Coronary artery (tissue), 2 donors: ENCODE data around the gene OR51Q1.

Experiments
- DNase-seq: peaks from one replicate; pipeline ENCODE4 v3.0.0-alpha.2; 2017; ENCODE audit warnings: low spot score
- H3K27ac ChIP-seq, 2 donors: fragments of 200-600 bp; sonication (generic); one replicate each; pipeline ENCODE4 v1.5.1; 2016 to 2019
- H3K4me3 ChIP-seq: fragments of 200-600 bp; sonication (generic); 2 replicates; pipeline ENCODE4 v1.5.1; 2016; ENCODE audit warnings: mild to moderate bottlenecking, moderate library complexity
- CTCF ChIP-seq: fragments of 200-600 bp; sonication (generic); IDR thresholded peaks from one replicate; pipeline ENCODE4 v1.5.1; 2019; ENCODE audit warnings: antibody characterized with exemption

The OR51Q1 gene

GRCh38 chr11:5405173-5405572 is 16.7 kb upstream of the OR51Q1 start:
- H3K27ac ChIP-seq = no peak overlapping the region
- no peak for TF ChIP-seq CTCF

GRCh38 chr11:5420993-5421392 is 918 bp upstream of the OR51Q1 start:
- no peak for TF ChIP-seq CTCF
- no peak for DNase-seq
- H3K4me3 ChIP-seq = no peak overlapping the region
- H3K27ac ChIP-seq = no peak overlapping the region

More at GRCh38 chr11:5405173-5405572, 16.7 kb upstream of the OR51Q1 start:
- H3K4me3 ChIP-seq = no peak overlapping the region
- no peak for DNase-seq

GRCh38 chr11:5423131-5423530 is 1.2 kb downstream of the OR51Q1 start:
- DNase-seq = no peak
- Histone ChIP-seq H3K4me3 (no peak overlapping the region), H3K27ac (no peak overlapping the region)
- TF ChIP-seq CTCF = no peak

- H3K4me3 ChIP-seq = no peak within 1 kb of the TSS
- DNase-seq = no peak
Observed at GRCh38 chr11:5441414-5441813, 19.5 kb downstream of the OR51Q1 start, which contains the start of gene OR51I1. OR51I1 (minus strand) TSS chr11:5441514; CDS start chr11:5441514, 0 bp downstream.

GRCh38 chr11:5443835-5444393 is 22.0 kb downstream of the OR51Q1 start:
- TF ChIP-seq CTCF = no peak
- Histone ChIP-seq H3K27ac (no peak overlapping the region), H3K4me3 (no peak overlapping the region)
- no peak for DNase-seq

More at GRCh38 chr11:5441414-5441813, 19.5 kb downstream of the OR51Q1 start, which contains the start of gene OR51I1:
- no peak for TF ChIP-seq CTCF
- H3K27ac ChIP-seq = no peak within 1 kb of the TSS

- DNase-seq = no peak
- no peak for TF ChIP-seq CTCF
- no peak within 1 kb of the TSS for H3K27ac ChIP-seq
- no peak within 1 kb of the TSS for H3K4me3 ChIP-seq
Observed at GRCh38 chr11:5449023-5449422, 27.1 kb downstream of the OR51Q1 start, which contains the start of gene OR51I2. OR51I2 (plus strand) TSS chr11:5449323; CDS start chr11:5453489, 4,166 bp downstream.

GRCh38 chr11:5449432-5449831 is 27.5 kb downstream of the OR51Q1 start:
- no peak for DNase-seq
- Histone ChIP-seq H3K4me3 (no peak overlapping the region), H3K27ac (no peak overlapping the region)
- TF ChIP-seq CTCF = no peak
